ENCODE results near the gene GVQW3. TPM values are rescaled to one million over a fixed set of nuclear protein-coding genes. Genes with fewer than 3 reads are reported as not detected.

Gene GVQW3
- polyA plus RNA-seq, 1 experiment: 1.7 TPM

DNA sequence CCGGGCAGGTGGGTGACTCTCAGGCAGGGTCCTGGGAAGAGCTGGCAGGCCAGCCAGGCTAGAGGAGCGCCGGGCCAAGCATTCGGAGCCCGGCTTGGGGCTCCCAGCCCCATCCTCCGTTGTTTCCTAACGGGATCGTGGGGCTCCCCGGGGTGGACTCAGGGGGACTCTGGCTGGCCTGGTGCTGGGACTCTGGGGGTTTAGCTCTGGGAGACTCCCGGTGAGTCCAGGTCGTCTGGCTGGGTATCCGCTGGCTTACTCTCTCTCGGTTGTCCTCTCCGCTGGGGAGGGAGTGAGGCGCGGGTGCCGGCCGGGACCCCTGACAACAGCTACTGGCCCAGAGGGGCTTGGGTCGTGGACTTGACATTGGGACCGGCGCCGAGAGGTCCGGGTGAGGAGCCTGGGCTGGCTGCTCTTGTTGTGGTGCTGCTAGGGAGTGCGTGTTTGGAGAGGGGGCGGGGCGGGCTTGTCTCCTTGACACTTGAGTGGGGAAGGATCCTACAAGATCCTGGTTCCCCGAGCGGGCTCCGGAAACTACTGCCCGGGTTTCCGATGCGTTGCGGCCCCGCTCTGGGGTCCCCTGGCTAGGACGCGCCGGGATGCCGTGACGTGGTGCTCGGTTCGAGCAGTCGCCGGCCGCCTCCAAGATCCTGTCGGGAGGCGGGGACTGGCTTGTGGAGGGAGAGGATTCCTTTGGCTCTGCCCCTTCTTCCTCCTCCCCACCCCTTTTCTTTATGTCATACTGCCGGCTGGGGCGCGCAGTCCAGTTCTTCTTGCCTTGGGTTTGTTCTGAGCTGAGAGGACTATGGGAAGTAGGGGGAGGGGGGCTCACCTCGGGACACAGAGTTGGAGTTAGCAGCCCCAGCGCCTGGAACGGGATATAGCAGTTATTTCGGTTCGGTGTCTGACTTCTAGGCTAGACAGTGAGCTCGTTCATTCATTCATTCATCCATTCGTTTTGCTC, 64.3 kb downstream of the GVQW3 start:
- Histone ChIP-seq H3K9me3 (ENCODE audit: control insufficient read depth, insufficient read depth, low read length) (peaks cover 5% of the 10 kb centered on the region; the same call in 1 of the 2 replicates), H3K27ac (ENCODE audit: low read depth, low read length) (peak overlapping the region; percentile 77), H3K27me3 (ENCODE audit: control insufficient read depth, insufficient read depth, low read length) (no peaks in the 10 kb centered on the region), H3K4me3 (ENCODE audit: low read depth, low read length) (peak overlapping the region; percentile 95)
- CTCF ChIA-PET: interaction anchor here (0.6 to 2.0 kb wide), 3 partner anchors 10 to 237 kb away, joined by 3 to 5 read pairs (median 3); no protein-coding TSS in a partner anchor
- POLR2A ChIA-PET: interaction anchor here (0.7 to 1.0 kb wide), 3 partner anchors 9 to 1953 kb away, joined by 3 to 4 read pairs (median 3); no protein-coding TSS in a partner anchor
- peak; percentile 72 for DNase-seq (ENCODE audit: low read depth, low spot score)
- TF ChIP-seq, protein P1, sequence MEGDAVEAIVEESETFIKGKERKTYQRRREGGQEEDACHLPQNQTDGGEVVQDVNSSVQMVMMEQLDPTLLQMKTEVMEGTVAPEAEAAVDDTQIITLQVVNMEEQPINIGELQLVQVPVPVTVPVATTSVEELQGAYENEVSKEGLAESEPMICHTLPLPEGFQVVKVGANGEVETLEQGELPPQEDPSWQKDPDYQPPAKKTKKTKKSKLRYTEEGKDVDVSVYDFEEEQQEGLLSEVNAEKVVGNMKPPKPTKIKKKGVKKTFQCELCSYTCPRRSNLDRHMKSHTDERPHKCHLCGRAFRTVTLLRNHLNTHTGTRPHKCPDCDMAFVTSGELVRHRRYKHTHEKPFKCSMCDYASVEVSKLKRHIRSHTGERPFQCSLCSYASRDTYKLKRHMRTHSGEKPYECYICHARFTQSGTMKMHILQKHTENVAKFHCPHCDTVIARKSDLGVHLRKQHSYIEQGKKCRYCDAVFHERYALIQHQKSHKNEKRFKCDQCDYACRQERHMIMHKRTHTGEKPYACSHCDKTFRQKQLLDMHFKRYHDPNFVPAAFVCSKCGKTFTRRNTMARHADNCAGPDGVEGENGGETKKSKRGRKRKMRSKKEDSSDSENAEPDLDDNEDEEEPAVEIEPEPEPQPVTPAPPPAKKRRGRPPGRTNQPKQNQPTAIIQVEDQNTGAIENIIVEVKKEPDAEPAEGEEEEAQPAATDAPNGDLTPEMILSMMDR (IDR thresholded peaks at IDR 0.05; ENCODE audit: low read depth, low read length): peak; percentile 16; the same call in 1 of the 2 replicates

DNA sequence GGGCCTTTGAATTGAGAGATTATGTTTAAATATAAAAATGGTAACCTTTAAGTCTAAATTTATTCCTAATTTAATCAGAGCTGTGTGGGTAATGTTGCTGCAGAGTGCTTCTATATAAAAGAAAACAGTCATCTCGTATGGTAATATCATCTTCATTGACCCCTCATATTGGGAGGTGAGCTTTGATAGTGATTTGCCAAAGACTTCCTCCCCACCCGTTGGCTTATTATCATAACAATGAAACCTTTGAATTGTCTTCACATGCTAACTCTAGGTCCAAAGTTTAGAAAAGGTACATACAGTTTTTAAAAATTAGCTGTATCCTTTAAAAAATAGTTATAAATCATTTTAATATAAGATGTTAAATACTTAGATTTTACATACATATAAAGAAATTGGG, 67.4 kb downstream of the GVQW3 start:
- Histone ChIP-seq H3K27me3 (ENCODE audit: control insufficient read depth, insufficient read depth, low read length) (no peaks in the 10 kb centered on the region), H3K27ac (ENCODE audit: low read depth, low read length) (no peak overlapping the region), H3K4me3 (ENCODE audit: low read depth, low read length) (no peak overlapping the region), H3K9me3 (ENCODE audit: control insufficient read depth, insufficient read depth, low read length) (peaks cover 5% of the 10 kb centered on the region; the same call in 1 of the 2 replicates)
- TF ChIP-seq, protein P1 (IDR thresholded peaks at IDR 0.05; ENCODE audit: low read depth, low read length): no peak
- ChIA-PET POLR2A (no interaction called here), CTCF (interaction anchor here (0.5 to 0.9 kb wide), 2 partner anchors 10 to 955 kb away, joined by 3 read pairs; no protein-coding TSS in a partner anchor)
- DNase-seq (ENCODE audit: low read depth, low spot score): no peak

DNA sequence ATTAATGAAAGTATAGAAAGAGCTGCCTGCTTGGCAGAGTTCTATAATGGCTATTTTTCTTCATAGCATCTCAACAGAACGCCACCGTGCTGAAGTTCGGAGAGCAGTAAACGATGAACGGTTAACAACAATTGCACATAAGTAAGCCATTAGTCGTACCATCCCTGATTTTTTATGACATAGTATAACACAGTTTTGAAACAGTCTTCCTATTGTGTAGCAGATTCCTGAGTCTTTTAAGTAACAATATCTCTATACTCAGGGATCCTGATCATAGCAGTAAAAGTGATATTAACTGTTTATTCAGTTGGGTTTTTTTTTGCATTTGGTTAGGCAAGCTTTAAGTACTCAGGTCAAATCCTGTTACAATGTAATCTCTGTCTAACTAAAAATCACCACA, 72.1 kb downstream of the GVQW3 start:
- Histone ChIP-seq H3K27me3 (ENCODE audit: control insufficient read depth, insufficient read depth, low read length) (no peaks in the 10 kb centered on the region), H3K27ac (ENCODE audit: low read depth, low read length) (no peak overlapping the region), H3K9me3 (ENCODE audit: control insufficient read depth, insufficient read depth, low read length) (no peaks in the 10 kb centered on the region), H3K4me3 (ENCODE audit: low read depth, low read length) (no peak overlapping the region)
- ChIA-PET POLR2A (no interaction called here), CTCF (no interaction called here)
- DNase-seq (ENCODE audit: low read depth, low spot score): no peak
- TF ChIP-seq, protein P1 (IDR thresholded peaks at IDR 0.05; ENCODE audit: low read depth, low read length): no peak

DNA sequence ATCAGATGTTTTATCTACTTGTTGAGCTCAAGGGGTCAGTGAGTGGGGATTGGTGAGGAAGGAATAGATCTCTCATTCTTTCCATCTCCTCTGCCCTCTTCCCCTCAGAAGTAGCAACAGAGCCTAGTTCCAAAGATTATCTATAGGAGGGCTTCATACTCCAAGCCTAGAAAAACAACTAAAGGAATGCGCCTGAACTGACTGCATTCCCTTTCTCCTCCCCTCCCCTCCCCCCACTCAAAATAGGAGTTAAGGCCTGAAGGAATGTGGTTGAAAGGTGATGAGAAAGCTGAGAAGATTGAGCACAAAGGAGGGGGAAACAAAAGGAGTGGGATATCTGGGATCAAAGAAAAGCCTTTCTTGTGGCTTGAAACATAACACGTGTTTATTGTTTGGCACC, 74.2 kb downstream of the GVQW3 start:
- Histone ChIP-seq H3K27ac (ENCODE audit: low read depth, low read length) (no peak overlapping the region), H3K27me3 (ENCODE audit: control insufficient read depth, insufficient read depth, low read length) (no peaks in the 10 kb centered on the region), H3K4me3 (ENCODE audit: low read depth, low read length) (no peak overlapping the region), H3K9me3 (ENCODE audit: control insufficient read depth, insufficient read depth, low read length) (no peaks in the 10 kb centered on the region)
- no peak for DNase-seq (ENCODE audit: low read depth, low spot score)
- CTCF ChIA-PET: interaction anchor here (1.6 to 2.3 kb wide), 2 partner anchors 9 to 58 kb away, joined by 5 to 7 read pairs; no protein-coding TSS in a partner anchor
- POLR2A ChIA-PET: interaction anchor here (0.6 to 1.1 kb wide), 2 partner anchors 9 to 44 kb away, joined by 3 to 5 read pairs; no protein-coding TSS in a partner anchor
- TF ChIP-seq, protein P1 (IDR thresholded peaks at IDR 0.05; ENCODE audit: low read depth, low read length): no peak
